GM19043 (cell line): Measurements from ENCODE around the gene USP25.
A peak's percentile ranks its signal among the peaks of the same experiment; 100 is the strongest.

ENCODE experiments used
- ATAC-seq: cut with Tn5 transposase; IDR thresholded peaks from one replicate; pipeline ENCODE4 v1.9.1; 2021; ENCODE audit warnings: low read depth; ENCODE audit not compliant: unreplicated experiment

The USP25 gene

GRCh38 chr21:15804247-15805005 is 74.6 kb downstream of the USP25 start:
- no peak for ATAC-seq

DNA sequence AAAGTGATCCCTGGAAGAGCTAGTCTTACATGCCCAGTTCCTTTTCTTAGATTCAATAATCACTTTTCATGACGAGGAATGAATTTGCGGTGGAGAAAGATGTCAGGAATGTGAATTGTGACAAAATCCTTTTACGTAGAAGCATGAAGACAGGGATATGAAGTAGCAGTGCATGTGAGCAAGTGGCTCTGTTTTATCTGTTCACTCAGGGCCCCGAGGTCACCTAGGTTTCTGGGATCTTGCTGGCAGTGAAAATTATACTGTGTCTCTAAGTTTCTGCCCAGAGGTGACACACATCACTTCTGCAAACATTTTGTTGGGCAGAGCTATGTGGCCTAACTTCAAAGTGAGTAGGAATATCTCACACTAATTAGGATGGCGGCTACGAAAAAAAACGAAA is 79.3 kb downstream of the USP25 start:
- ATAC-seq: no peak

- ATAC-seq: no peak
Measured at GRCh38 chr21:15809818-15810217, 80.0 kb downstream of the USP25 start.

DNA sequence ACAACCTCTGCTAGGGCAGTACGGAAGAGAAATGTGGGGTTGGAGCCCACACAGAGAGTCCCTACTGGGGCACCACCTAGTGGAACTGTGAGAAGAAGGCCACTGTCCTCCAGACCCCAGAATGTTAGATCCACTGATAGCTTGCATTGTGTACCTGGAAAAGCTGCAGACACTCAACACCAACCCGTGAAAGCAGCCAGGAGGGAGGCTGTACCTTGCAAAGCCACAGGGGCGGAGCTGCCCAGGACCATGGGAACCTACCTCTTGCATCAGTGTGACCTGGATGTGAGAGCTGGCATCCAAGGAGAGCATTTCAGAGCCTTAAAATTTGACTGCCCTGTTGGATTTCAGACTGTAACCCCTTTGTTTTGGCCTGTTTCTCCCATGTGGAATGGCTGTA is 85.5 kb downstream of the USP25 start:
- ATAC-seq: no peak

DNA sequence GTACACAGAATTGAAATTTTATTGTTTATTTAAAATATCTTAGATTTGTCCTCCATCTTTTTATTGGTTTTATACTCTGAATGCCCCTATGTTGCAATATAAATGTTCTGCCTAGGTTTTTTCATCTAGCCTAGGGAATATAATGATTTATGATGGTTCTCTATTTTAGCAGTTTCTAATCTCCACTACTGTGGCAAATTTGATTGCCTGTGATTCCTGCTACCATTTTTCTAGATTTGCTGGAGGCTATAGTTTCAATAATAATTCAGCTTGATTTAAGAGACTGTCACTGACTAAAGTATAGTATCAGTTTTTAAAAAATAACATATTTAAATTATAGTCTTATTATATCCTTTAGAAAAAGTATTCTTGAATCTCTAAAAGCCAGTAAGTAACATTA is 90.5 kb downstream of the USP25 start:
- no peak for ATAC-seq

DNA sequence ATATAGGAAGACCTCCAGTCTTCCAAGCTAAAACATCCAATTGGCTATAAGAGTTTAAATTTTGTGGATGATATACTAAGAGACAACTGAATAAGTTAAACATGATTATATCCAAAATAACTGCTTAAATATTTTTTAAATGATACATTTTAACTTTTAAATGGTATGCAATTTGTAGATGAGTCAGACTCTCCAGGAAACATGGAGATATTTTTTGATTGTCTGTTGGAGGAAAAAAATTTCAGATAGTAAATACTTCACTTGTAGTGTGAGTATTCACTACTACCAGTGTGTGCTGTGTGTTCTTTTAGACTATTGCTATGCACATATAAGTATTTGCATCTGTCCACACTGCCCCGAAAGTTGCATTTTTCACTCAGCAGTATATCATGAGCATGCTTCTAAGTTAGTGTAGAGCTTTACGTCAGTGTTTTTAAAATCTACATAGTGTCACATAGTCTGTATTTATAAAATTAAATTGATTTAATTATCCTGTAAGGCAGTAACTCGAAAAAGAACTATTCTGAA is 91.1 kb downstream of the USP25 start:
- ATAC-seq: no peak

GRCh38 chr21:15823486-15824150 is 93.8 kb downstream of the USP25 start:
- no peak for ATAC-seq

DNA sequence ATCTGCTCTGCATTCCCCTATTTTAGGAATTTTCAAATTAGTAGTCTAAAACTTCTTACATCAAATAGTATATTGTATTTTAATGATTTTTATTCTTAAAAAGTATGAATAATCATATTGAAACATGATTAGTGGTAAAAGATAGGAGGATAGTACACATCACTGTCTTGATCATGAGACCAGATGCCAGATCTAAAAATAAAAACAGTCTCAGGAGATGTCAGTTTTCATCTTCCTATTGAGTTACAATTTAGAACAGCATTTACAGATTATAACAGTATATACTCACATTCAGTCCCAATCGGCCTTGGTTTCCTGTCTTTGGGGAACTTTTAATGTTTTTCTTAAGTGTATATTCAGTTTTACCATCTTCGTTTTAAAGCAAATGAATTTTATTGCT is 95.9 kb downstream of the USP25 start:
- no peak for ATAC-seq

DNA sequence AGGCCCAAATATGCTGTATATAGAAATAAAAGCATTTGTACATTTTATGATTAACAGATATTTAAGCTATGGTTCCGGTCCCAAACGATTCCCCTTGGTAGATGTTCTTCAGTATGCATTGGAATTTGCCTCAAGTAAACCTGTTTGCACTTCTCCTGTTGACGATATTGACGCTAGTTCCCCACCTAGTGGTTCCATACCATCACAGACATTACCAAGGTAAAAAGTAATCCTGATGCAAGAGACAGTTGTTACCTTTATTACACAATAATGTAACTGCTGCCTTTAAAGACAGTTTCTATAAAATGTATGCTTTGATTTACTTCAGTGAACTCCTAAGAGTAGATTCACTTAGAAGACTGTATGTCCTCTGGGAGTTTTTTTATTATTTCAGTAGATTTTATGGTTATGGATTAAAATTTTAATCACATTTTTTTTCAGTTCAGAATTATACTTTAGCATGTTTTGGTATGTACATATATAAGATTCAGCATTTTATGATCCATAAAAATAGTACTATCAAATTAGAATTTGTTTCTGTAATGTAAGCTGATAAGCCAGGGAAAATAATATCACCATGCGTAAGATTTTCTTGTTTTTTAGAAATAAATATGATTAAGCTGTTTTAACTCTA is 96.5 kb downstream of the USP25 start:
- ATAC-seq: peak; percentile 74

- ATAC-seq: no peak
Measured at GRCh38 chr21:15826908-15827601, 97.3 kb downstream of the USP25 start.

DNA sequence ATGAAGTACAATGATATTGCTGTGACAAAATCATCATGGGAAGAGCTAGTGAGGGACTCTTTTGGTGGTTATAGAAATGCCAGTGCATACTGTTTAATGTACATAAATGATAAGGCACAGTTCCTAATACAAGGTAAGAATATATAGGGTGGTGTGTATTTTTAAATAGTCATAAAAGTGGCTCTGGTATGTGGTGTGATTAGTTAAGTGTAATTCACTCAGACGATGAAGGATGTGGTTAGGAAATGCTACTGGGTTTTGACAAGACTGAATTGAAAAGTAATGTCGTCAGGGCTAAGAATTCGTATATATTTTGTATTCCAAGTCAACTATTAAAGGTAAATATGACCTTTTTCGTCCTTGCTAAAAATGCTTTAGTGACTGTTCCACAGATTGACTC is 101.7 kb downstream of the USP25 start:
- no peak for ATAC-seq

DNA sequence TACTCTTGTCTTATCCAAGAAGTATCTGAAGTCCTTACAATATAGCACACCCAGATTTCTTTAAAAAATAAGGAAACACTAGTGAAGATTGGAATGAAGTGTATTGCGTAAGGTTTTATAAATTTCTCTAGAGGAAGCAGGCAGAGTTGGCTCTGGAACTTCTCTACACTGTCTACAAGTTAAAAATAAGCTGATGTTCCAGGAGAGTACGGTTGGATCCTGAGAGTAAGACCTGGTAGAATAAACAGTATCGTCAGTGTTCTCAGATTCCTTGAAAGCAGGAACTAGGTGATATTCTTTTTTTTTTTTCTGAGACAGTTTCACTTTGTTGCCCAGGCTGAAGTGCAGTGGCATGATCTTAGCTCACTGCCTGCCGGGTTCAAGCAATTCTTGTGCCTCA is 107.9 kb downstream of the USP25 start:
- ATAC-seq: no peak

GRCh38 chr21:15839026-15839425 is 109.2 kb downstream of the USP25 start:
- no peak for ATAC-seq

DNA sequence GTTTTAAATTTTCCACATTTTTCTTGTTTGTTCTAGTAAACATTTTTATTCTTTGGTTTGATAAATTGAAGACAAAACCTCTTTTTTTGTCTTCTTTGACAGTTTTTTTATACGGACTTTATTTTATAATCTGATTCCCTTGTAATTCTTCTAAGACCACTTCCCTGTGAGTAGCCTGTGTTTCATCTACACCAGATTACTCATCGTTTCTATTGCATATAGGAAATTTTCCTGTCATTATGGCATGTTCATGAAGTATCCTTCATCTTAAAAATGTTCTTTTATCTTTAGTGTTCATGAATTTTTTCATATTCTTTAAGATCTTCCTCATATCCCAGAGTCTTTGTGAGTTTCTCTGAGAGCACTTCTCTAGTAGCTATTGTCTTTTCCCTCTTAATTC is 109.8 kb downstream of the USP25 start:
- no peak for ATAC-seq

DNA sequence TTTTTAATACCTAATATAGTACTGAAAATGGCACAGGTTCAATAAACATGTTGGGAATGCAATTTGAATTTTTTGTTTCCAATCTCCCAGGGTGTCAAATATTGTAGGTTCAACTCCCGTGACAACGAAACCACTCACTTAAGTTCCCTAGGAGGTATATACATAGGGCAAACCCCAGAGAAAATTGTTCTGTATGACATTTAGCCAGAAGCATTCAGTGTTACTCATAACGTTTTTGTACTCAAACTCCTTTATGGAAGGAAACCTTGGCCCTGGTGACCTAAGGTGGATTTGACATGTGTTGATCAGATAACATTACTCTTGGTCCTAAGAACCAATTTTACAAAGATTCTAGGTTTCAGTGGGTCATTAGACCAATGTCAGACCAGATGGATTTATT is 110.6 kb downstream of the USP25 start:
- ATAC-seq: no peak

- ATAC-seq: no peak
Measured at GRCh38 chr21:15841856-15842564, 112.2 kb downstream of the USP25 start.

DNA sequence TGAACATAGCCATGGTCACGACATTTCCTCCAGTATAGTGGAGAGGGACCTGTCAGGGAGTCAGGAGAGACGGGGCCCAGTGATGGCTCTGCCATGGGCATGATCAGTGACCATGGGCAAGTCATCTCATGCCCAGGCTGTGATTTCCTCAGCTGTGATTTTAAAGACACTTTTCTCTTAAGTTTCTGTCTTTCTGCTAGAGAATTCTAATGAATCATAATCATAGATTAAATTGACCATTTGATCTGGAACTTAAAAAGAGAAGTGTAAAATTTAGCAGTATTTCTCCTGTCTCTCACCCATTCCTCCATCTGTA is 112.7 kb downstream of the USP25 start:
- no peak for ATAC-seq

- ATAC-seq: no peak
Measured at GRCh38 chr21:15843766-15844165, 114.0 kb downstream of the USP25 start.

- ATAC-seq: no peak
Measured at GRCh38 chr21:15848634-15849560, 119.1 kb downstream of the USP25 start.

DNA sequence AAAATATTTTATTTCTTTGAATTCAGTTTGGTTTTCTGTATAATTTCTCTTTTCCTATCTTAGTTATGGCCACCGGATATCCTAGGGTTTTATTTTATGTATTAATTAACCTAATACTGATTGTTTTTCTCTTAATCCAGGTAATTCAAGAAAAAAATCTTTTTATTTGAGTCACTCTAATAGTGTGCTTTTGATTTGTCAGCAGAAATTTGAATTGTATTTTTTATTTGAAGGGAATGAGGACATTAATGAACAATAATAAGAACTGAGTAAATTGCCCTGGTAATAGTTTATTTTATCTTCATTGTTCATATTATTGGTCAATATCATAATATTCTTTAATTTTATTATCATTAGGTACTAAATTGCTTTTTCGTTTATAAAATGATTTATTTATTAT is 120.1 kb downstream of the USP25 start:
- ATAC-seq: no peak
